GM12892 (cell line): ENCODE results near the gene UFC1.

Experiments
- POLR2A ChIP-seq: IDR thresholded peaks from 2 replicates; pipeline ENCODE4 v1.6.1; 2011; ENCODE audit warnings: low read depth, low read length, control low read depth
- POLR2AphosphoS5 ChIP-seq: IDR thresholded peaks from 2 replicates; pipeline ENCODE4 v1.6.1; 2011; ENCODE audit warnings: low read depth, low read length, control low read depth

GRCh38 chr1:161140755-161141400 lies 12.9 kb upstream of the UFC1 start:
- no peak for TF ChIP-seq POLR2A
- TF ChIP-seq POLR2AphosphoS5, result no peak
